HepG2 (cell line): Measurements from ENCODE around the gene NIFK. TPM values are rescaled to one million over a fixed set of nuclear protein-coding genes. Genes with fewer than 3 reads are reported as not detected.

ENCODE experiments used
- AHDC1 ChIP-seq: sonication (generic); formaldehyde crosslinking; IDR thresholded peaks from 2 replicates; pipeline ENCODE4 v1.5.1; 2020; ENCODE audit warnings: mild to moderate bottlenecking, missing genetic modification reagents, borderline replicate concordance
- CTCF ChIP-seq: sonication (generic); formaldehyde crosslinking; IDR thresholded peaks from 2 replicates; pipeline ENCODE4 v1.5.0; 2020; ENCODE audit warnings: mild to moderate bottlenecking, missing genetic modification reagents, moderate library complexity
- KIAA2018 ChIP-seq: sonication (generic); formaldehyde crosslinking; IDR thresholded peaks from 2 replicates; pipeline ENCODE4 v1.5.0; 2020; ENCODE audit warnings: mild to moderate bottlenecking, missing genetic modification reagents, borderline replicate concordance
- SP2 ChIP-seq: sonication (generic); formaldehyde crosslinking; IDR thresholded peaks from 2 replicates; pipeline ENCODE4 v1.5.1; 2020; ENCODE audit warnings: mild to moderate bottlenecking, missing genetic modification reagents
- TEAD2 ChIP-seq: sonication (generic); formaldehyde crosslinking; IDR thresholded peaks from 2 replicates; pipeline ENCODE4 v1.9.0; 2021; ENCODE audit warnings: missing genetic modification reagents
- ZNF512B ChIP-seq: sonication (generic); formaldehyde crosslinking; IDR thresholded peaks from 2 replicates; pipeline ENCODE4 v1.5.1; 2020; ENCODE audit warnings: missing genetic modification reagents, mild to moderate bottlenecking, borderline replicate concordance
- ZNF572 ChIP-seq: sonication (generic); formaldehyde crosslinking; IDR thresholded peaks from 2 replicates; pipeline ENCODE4 v1.5.1; 2020; ENCODE audit warnings: mild to moderate bottlenecking, missing genetic modification reagents
- ZNF607 ChIP-seq: sonication (generic); formaldehyde crosslinking; IDR thresholded peaks from 2 replicates; pipeline ENCODE4 v1.5.1; 2020; ENCODE audit warnings: missing genetic modification reagents, mild to moderate bottlenecking, borderline replicate concordance
- ZNF614 ChIP-seq: IDR thresholded peaks from 2 replicates; pipeline ENCODE4 v1.6.1; 2018; ENCODE audit warnings: missing biosample characterization, missing genetic modification reagents, inconsistent platforms, borderline replicate concordance
- polyA plus RNA-seq, 8 experiments: library from polyadenylated mRNA; depleted of rRNA in 3 of 8; stranded (reverse) in 7 of 8; unstranded in 1 of 8; fragments of >200 nt; fragmentation: Illumina TruSeq in 4 of 8; extraction: Trizol in 4 of 8; gene quantifications; 2 replicates each; pipeline versions ENCODE4 v1.2.1 to v1.2.3, GENCODE V29; 2011 to 2016; ENCODE audit warnings: low read depth in 4 of 8, missing spikeins in 1 of 8, mixed read lengths in 1 of 8; ENCODE audit not compliant: insufficient read depth in 1 of 8
- total RNA-seq, 5 experiments: library from RNA; depleted of rRNA; stranded (reverse); fragments of >200 nt; fragmentation: Illumina TruSeq; extraction: Trizol; gene quantifications; 2 replicates each; pipeline ENCODE4 v1.2.3, GENCODE V29; 2016; ENCODE audit warnings: low read depth in 1 of 5

NIFK gene
- total and polyA plus RNA-seq, 2 of the 13 experiments (the other 11 are each of a cell fraction or from before 2014, with no cell fraction given) = 19.6 to 105 TPM

GRCh38 chr2:121707344-121707919 lies 29.2 kb downstream of the NIFK start (continued):
- TF ChIP-seq KIAA2018 (CRISPR knock-in tag) (no peak), SP2 (CRISPR knock-in tag) (no peak), ZNF607 (CRISPR knock-in tag) (no peak), ZNF572 (CRISPR knock-in tag) (no peak), AHDC1 (CRISPR knock-in tag) (0 out of 2 replicates have a peak, but pooled peaks have one; percentile 15), ZNF614 (CRISPR knock-in tag) (peak; percentile 16; the same call in 1 of the 2 replicates), CTCF (CRISPR knock-in tag) (no peak), ZNF512B (no peak), TEAD2 (CRISPR knock-in tag) (no peak)
